IMR-90 (cell line): ENCODE measurements around the gene LTBP4. TPM values are rescaled to one million over a fixed set of nuclear protein-coding genes. Genes with fewer than 3 reads are reported as not detected.

Source experiments
- ATAC-seq: fragments of 200-7000 bp; cut with Tn5 transposase; 2 replicates; pipeline ENCODE4 v1.9.1; 2020; ENCODE audit warnings: low read depth, mild to moderate bottlenecking, moderate library complexity
- BruUV-seq: library from RNA; stranded (reverse); fragments of 400-500 nt; replicated peaks from 2 replicates; lab custom pipeline; 2021; lab: Mats Ljungman, UMichigan
- CTCF ChIA-PET: fragments of 300-600 bp; formaldehyde crosslinking; extraction: SDS; loops from one replicate; lab custom pipeline; 2021; ENCODE audit warnings: antibody characterized with exemption; lab: Yijun Ruan, JAX
- POLR2A ChIA-PET: fragments of 300-600 bp; sonication (Branson Sonifier 250); formaldehyde crosslinking; loops from one replicate; lab custom pipeline; 2022; ENCODE audit warnings: antibody characterized with exemption; ENCODE audit not compliant: unreplicated experiment; lab: Charles Lee
- DNase-seq: peaks from one replicate; pipeline ENCODE4 v3.0.0; 2013
- H2AFZ ChIP-seq: replicated peaks from 2 replicates; pipeline ENCODE3; 2013; ENCODE audit warnings: low read length, mild to moderate bottlenecking; ENCODE audit not compliant: poor library complexity
- H2AK5ac ChIP-seq: 2 replicates; pipeline ENCODE4 v1.6.1; 2013; ENCODE audit warnings: low read depth, low read length, inconsistent platforms
- H2AK9ac ChIP-seq: replicated peaks from 2 replicates; pipeline ENCODE3; 2013; ENCODE audit warnings: mild to moderate bottlenecking, low read depth, low read length, moderate library complexity; ENCODE audit not compliant: poor library complexity
- H2BK120ac ChIP-seq: 2 replicates; pipeline ENCODE4 v1.6.1; 2013; ENCODE audit warnings: low read depth, low read length, inconsistent platforms
- H2BK15ac ChIP-seq: 3 replicates; pipeline ENCODE4 v1.6.1; 2013; ENCODE audit warnings: low read depth, low read length, inconsistent platforms
- H2BK20ac ChIP-seq: 2 replicates; pipeline ENCODE4 v1.6.1; 2013; ENCODE audit warnings: low read depth, mild to moderate bottlenecking, inconsistent platforms, low read length, moderate library complexity
- H2BK5ac ChIP-seq: 2 replicates; pipeline ENCODE4 v1.6.1; 2013; ENCODE audit warnings: mild to moderate bottlenecking, low read depth, low read length, inconsistent platforms; ENCODE audit not compliant: poor library complexity, severe bottlenecking
- H3K14ac ChIP-seq: replicated peaks from 2 replicates; pipeline ENCODE4 v1.6.1; 2013; ENCODE audit warnings: low read depth, low read length, inconsistent platforms
- H3K18ac ChIP-seq: 2 replicates; pipeline ENCODE4 v1.6.1; 2013; ENCODE audit warnings: low read depth, low read length, control low read depth
- H3K23ac ChIP-seq: 2 replicates; pipeline ENCODE4 v1.6.1; 2013; ENCODE audit warnings: low read depth, low read length, inconsistent platforms
- H3K27ac ChIP-seq: 2 replicates; pipeline ENCODE4 v1.5.1; 2013; ENCODE audit warnings: mild to moderate bottlenecking, control low read depth, low read length; ENCODE audit not compliant: insufficient read depth
- H3K27me3 ChIP-seq: 2 replicates; pipeline ENCODE4 v1.6.1; 2013; ENCODE audit warnings: low read length; ENCODE audit not compliant: control insufficient read depth, insufficient read depth
- H3K36me3 ChIP-seq: 2 replicates; pipeline ENCODE4 v1.6.1; 2013; ENCODE audit warnings: low read length, mixed read lengths; ENCODE audit not compliant: control insufficient read depth, insufficient read depth
- H3K4ac ChIP-seq: 2 replicates; pipeline ENCODE4 v1.6.1; 2013; ENCODE audit warnings: low read depth, low read length, inconsistent platforms
- H3K4me1 ChIP-seq: 2 replicates; pipeline ENCODE4 v1.6.1; 2013; ENCODE audit warnings: low read length, mixed read lengths; ENCODE audit not compliant: control insufficient read depth, insufficient read depth
- H3K4me2 ChIP-seq: 2 replicates; pipeline ENCODE4 v1.6.1; 2013; ENCODE audit warnings: low read depth, mild to moderate bottlenecking, control low read depth, low read length, moderate library complexity
- H3K4me3 ChIP-seq: 2 replicates; pipeline ENCODE4 v1.5.1; 2013; ENCODE audit warnings: low read depth, mild to moderate bottlenecking, control low read depth, low read length, moderate library complexity; ENCODE audit not compliant: insufficient read depth
- H3K56ac ChIP-seq: 2 replicates; pipeline ENCODE4 v1.6.1; 2013; ENCODE audit warnings: low read length, inconsistent platforms; ENCODE audit not compliant: insufficient read depth; ENCODE audit errors: extremely low read depth
- H3K79me1 ChIP-seq, 2 experiments: 2 replicates each; pipeline ENCODE4 v1.6.1; 2013; ENCODE audit warnings: low read length in 2 of 2, inconsistent platforms in 1 of 2, low read depth in 1 of 2
- H3K9ac ChIP-seq: 2 replicates; pipeline ENCODE4 v1.6.1; 2013; ENCODE audit warnings: low read depth, low read length, control low read depth
- H3K9me1 ChIP-seq: 2 replicates; pipeline ENCODE4 v1.6.1; 2013; ENCODE audit warnings: low read length, inconsistent platforms; ENCODE audit not compliant: insufficient read depth
- H3K9me3 ChIP-seq: 2 replicates; pipeline ENCODE4 v1.6.1; 2013; ENCODE audit warnings: low read length; ENCODE audit not compliant: control insufficient read depth, insufficient read depth
- H4K20me1 ChIP-seq: 2 replicates; pipeline ENCODE4 v1.6.1; 2013; ENCODE audit warnings: low read length, inconsistent platforms; ENCODE audit not compliant: insufficient read depth
- H4K5ac ChIP-seq: 2 replicates; pipeline ENCODE4 v1.6.1; 2013; ENCODE audit warnings: mild to moderate bottlenecking, low read depth, low read length, control low read depth
- H4K8ac ChIP-seq, 2 experiments: 2 replicates each; pipeline ENCODE4 v1.6.1; 2013; ENCODE audit warnings: low read depth in 2 of 2, low read length in 2 of 2, control low read depth in 1 of 2, inconsistent platforms in 1 of 2
- H4K91ac ChIP-seq: 2 replicates; pipeline ENCODE4 v1.6.1; 2013; ENCODE audit warnings: low read depth, low read length, inconsistent platforms; ENCODE audit not compliant: insufficient read depth
- BHLHE40 ChIP-seq: fragments of 150-350 bp; IDR thresholded peaks from 2 replicates; pipeline ENCODE4 v1.6.1; 2016; ENCODE audit warnings: mild to moderate bottlenecking, low read depth, low read length
- CEBPB ChIP-seq: IDR thresholded peaks from 2 replicates; pipeline ENCODE4 v1.6.1; 2012; ENCODE audit warnings: low read depth, low read length, improper control_type of control experiment
- CHD1 ChIP-seq: IDR thresholded peaks from 2 replicates; pipeline ENCODE4 v1.6.1; 2012; ENCODE audit warnings: low read depth, low read length, improper control_type of control experiment
- CTCF ChIP-seq: conservative IDR thresholded peaks from 2 replicates; pipeline ENCODE4 v1.5.1; 2012; ENCODE audit warnings: mild to moderate bottlenecking, low read depth, low read length, improper control_type of control experiment
- ELK1 ChIP-seq: fragments of 150-350 bp; IDR thresholded peaks from 2 replicates; pipeline ENCODE4 v1.6.1; 2016; ENCODE audit warnings: low read depth, mild to moderate bottlenecking, low read length, moderate library complexity, borderline replicate concordance
- FOS ChIP-seq: fragments of 150-350 bp; IDR thresholded peaks from 2 replicates; pipeline ENCODE4 v1.6.1; 2016; ENCODE audit warnings: low read depth, low read length
- MAFK ChIP-seq: IDR thresholded peaks from 2 replicates; pipeline ENCODE4 v1.6.1; 2012; ENCODE audit warnings: low read depth, low read length, improper control_type of control experiment
- MAZ ChIP-seq: IDR thresholded peaks from 2 replicates; pipeline ENCODE4 v1.6.1; 2012; ENCODE audit warnings: low read depth, mild to moderate bottlenecking, low read length, improper control_type of control experiment, moderate library complexity, borderline replicate concordance
- MXI1 ChIP-seq: IDR thresholded peaks from 2 replicates; pipeline ENCODE4 v1.6.1; 2012; ENCODE audit warnings: low read depth, mild to moderate bottlenecking, low read length, moderate library complexity, borderline replicate concordance
- NFE2L2 ChIP-seq: fragments of 150-350 bp; IDR thresholded peaks from 2 replicates; pipeline ENCODE4 v1.6.1; 2016; ENCODE audit warnings: low read depth, mild to moderate bottlenecking, low read length
- POLR2A ChIP-seq: IDR thresholded peaks from 2 replicates; pipeline ENCODE4 v1.6.1; 2012; ENCODE audit warnings: mild to moderate bottlenecking, low read depth, low read length
- RAD21 ChIP-seq: IDR thresholded peaks from 2 replicates; pipeline ENCODE4 v1.6.1; 2012; ENCODE audit warnings: low read length, improper control_type of control experiment
- RCOR1 ChIP-seq: IDR thresholded peaks from 2 replicates; pipeline ENCODE4 v1.6.1; 2012; ENCODE audit warnings: mild to moderate bottlenecking, low read length, improper control_type of control experiment; ENCODE audit not compliant: insufficient replicate concordance
- RFX5 ChIP-seq: IDR thresholded peaks from 2 replicates; pipeline ENCODE4 v1.8.0; 2012; ENCODE audit warnings: low read depth, mild to moderate bottlenecking, low read length, moderate library complexity
- SMC3 ChIP-seq: fragments of 150-350 bp; IDR thresholded peaks from 2 replicates; pipeline ENCODE4 v1.6.1; 2016; ENCODE audit warnings: low read depth, mild to moderate bottlenecking, antibody characterized with exemption, low read length, moderate library complexity
- WGBS, 2 experiments: methylation state at CpG; one replicate each; pipeline versions ENCODE4 v1.1.5 to v1.1.7; 2013; ENCODE audit warnings: missing lambda C conversion rate in 2 of 2; ENCODE audit not compliant: insufficient read length in 1 of 2; ENCODE audit errors: extremely low coverage in 2 of 2; 5-methylcytosine and 5-hydroxymethylcytosine counted together
- dilution Hi-C: fragments of 300-500 bp; cut with HindIII; formaldehyde crosslinking; loops from one replicate; pipeline ENCODE4 v1.14.3; 2018; ENCODE audit warnings: low sequenced_read_pairs; ENCODE audit not compliant: unreplicated experiment
- in situ Hi-C: fragments of 300-500 bp; cut with MboI; formaldehyde crosslinking; loops from 3 replicates; pipeline ENCODE4 v1.14.3; 2019; ENCODE audit warnings: low sequenced_read_pairs, inconsistent platforms, mixed read lengths
- intact Hi-C: fragments of 100-400 bp; cut with micrococcal nuclease; formaldehyde crosslinking; loops from 2 replicates; pipeline ENCODE4 v1.10.0; 2022
- polyA plus RNA-seq, 3 experiments: library from polyadenylated mRNA; depleted of rRNA; stranded (reverse); fragments of >200 nt; gene quantifications; 2 replicates each; pipeline ENCODE4 v1.2.3, GENCODE V29; 2012; ENCODE audit warnings: low replicate concordance in 1 of 3
- total RNA-seq: library from RNA; depleted of rRNA; stranded (reverse); fragments of >200 nt; gene quantifications from 2 replicates; pipeline ENCODE4 v1.2.3, GENCODE V29; 2012
- TF ChIP-seq, protein P1 (sequence below): fragments of 150-350 bp; IDR thresholded peaks from 2 replicates; pipeline ENCODE4 v1.6.1; 2017; ENCODE audit warnings: mild to moderate bottlenecking, antibody characterized with exemption, low read length, low read depth

LTBP4 gene
- total and polyA plus RNA-seq, 2 of the 4 experiments (the other 2 are of a cell fraction), result 14.7 to 70.3 TPM

DNA sequence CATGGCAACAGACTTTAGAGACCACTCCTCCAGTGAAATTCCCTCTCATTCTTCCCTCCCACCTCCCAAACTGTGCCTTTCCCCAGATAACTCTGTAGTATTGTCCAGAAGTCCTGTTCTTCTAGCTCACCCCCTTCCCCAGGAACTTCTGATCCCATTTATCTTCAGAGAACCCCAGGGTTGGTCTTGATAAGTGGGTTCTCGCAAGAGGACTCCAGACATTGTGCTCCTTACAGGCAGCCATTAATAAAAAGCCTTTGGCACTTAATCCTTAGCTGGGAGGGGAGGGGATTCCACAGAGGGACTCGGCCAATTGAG is 1.9 kb downstream of the LTBP4 start:
- Histone ChIP-seq H3K18ac (peak overlapping the region; percentile 47), H3K4ac (peak overlapping the region; percentile 80), H2BK20ac (peak overlapping the region; percentile 58), H2BK15ac (peak overlapping the region; percentile 86; the same call in 2 of the 3 replicates), H4K91ac (peak overlapping the region; percentile 91), H4K8ac (peak overlapping the region; percentile 46 to 98), H3K36me3 (peaks cover 12% of the 10 kb centered on the region; the same call in 1 of the 2 replicates), H3K27ac (peak overlapping the region; percentile 96), H4K20me1 (peaks cover 9% of the 10 kb centered on the region; the same call in 1 of the 2 replicates), H2AFZ (peak overlapping the region; percentile 90), H3K4me3 (peak overlapping the region; percentile 9; the same call in 1 of the 2 replicates), H3K4me1 (peaks cover 20% of the 10 kb centered on the region), H3K9me1 (peaks cover 16% of the 10 kb centered on the region), H3K14ac (peak overlapping the region; percentile 55), H3K9ac (peak overlapping the region; percentile 74), H3K56ac (peak overlapping the region; percentile 93), H3K23ac (peak overlapping the region; percentile 78), H3K79me1 (peaks cover 0 to 24% of the 10 kb centered on the region in 2 experiments; a peak in 3 of 4 replicates), H3K9me3 (no peaks in the 10 kb centered on the region), H2AK5ac (peak overlapping the region; percentile 98), H3K4me2 (peak overlapping the region; percentile 60), H2BK5ac (peak overlapping the region; percentile 79), H4K5ac (peak overlapping the region; percentile 60), H2BK120ac (peak overlapping the region; percentile 78), H3K27me3 (no peaks in the 10 kb centered on the region), H2AK9ac (peak overlapping the region; percentile 98)
- dilution Hi-C loops (no loop called here), in situ Hi-C loops (loop anchor here (10.0 kb wide), 1 partner anchor 298 kb away; no protein-coding TSS in a partner anchor), intact Hi-C loops (loop anchor here (1.0 kb wide), 1 partner anchor 30 kb away; no protein-coding TSS in a partner anchor)
- no TSS peak for BruUV-seq
- no CpG with 5 or more reads among the region's 2 CpGs for WGBS, 2 experiments
- ATAC-seq, result no peak
- ChIA-PET CTCF (interaction anchor here (0.8 to 2.7 kb wide), 8 partner anchors 10 to 60 kb away, joined by 3 to 34 read pairs (median 4); no protein-coding TSS in a partner anchor), POLR2A (interaction anchor here (0.6 to 2.2 kb wide), 5 partner anchors 12 to 43 kb away, joined by 3 to 16 read pairs (median 7); no protein-coding TSS in a partner anchor)
- DNase-seq, result no peak
- TF ChIP-seq RFX5 (no peak), SMC3 (no peak), FOS (no peak), MAZ (no peak), RAD21 (no peak), CEBPB (no peak), MXI1 (no peak), ELK1 (no peak), POLR2A (no peak), MAFK (no peak), CTCF (no peak), RCOR1 (no peak), BHLHE40 (no peak), CHD1 (no peak), NFE2L2 (no peak)
- TF ChIP-seq, protein P1, sequence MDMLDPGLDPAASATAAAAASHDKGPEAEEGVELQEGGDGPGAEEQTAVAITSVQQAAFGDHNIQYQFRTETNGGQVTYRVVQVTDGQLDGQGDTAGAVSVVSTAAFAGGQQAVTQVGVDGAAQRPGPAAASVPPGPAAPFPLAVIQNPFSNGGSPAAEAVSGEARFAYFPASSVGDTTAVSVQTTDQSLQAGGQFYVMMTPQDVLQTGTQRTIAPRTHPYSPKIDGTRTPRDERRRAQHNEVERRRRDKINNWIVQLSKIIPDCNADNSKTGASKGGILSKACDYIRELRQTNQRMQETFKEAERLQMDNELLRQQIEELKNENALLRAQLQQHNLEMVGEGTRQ, result no peak
